HepG2 (cell line): Measurements from ENCODE around the gene ARFGEF3. TPM values are rescaled to one million over a fixed set of nuclear protein-coding genes. Genes with fewer than 3 reads are reported as not detected.
A peak's percentile ranks its signal among the peaks of the same experiment; 100 is the strongest.

Experiments used
- BHLHE40 ChIP-seq: IDR thresholded peaks from 2 replicates; pipeline ENCODE4 v1.6.1; 2011; ENCODE audit warnings: low read length, improper control_type of control experiment
- EED ChIP-seq: sonication (generic); formaldehyde crosslinking; IDR thresholded peaks from 2 replicates; pipeline ENCODE4 v1.5.0; 2020; ENCODE audit warnings: mild to moderate bottlenecking, missing genetic modification reagents
- GATAD2A ChIP-seq: IDR thresholded peaks from 2 replicates; pipeline ENCODE4 v1.6.1; 2016
- GPN1 ChIP-seq: sonication (generic); formaldehyde crosslinking; IDR thresholded peaks from 2 replicates; pipeline ENCODE4 v1.5.1; 2020; ENCODE audit warnings: missing genetic modification reagents, borderline replicate concordance
- HOXA3 ChIP-seq: sonication (generic); formaldehyde crosslinking; IDR thresholded peaks from 2 replicates; pipeline ENCODE4 v1.5.0; 2020; ENCODE audit warnings: missing genetic modification reagents
- NFE2L1 ChIP-seq: sonication (generic); formaldehyde crosslinking; IDR thresholded peaks from 2 replicates; pipeline ENCODE4 v1.4.0; 2020; ENCODE audit warnings: missing genetic modification reagents, mild to moderate bottlenecking, borderline replicate concordance
- NFIB ChIP-seq: sonication (generic); formaldehyde crosslinking; IDR thresholded peaks from 2 replicates; pipeline ENCODE4 v1.9.0; 2021; ENCODE audit warnings: missing genetic modification reagents, mild to moderate bottlenecking, borderline replicate concordance
- NFKBIZ ChIP-seq: IDR thresholded peaks from 2 replicates; pipeline ENCODE4 v1.6.1; 2018; ENCODE audit warnings: missing genetic modification reagents, missing compliant biosample characterization
- NFYC ChIP-seq: IDR thresholded peaks from 2 replicates; pipeline ENCODE4 v1.6.1; 2016; ENCODE audit warnings: missing genetic modification reagents, missing compliant biosample characterization
- SUZ12 ChIP-seq: fragments of 150-350 bp; IDR thresholded peaks from 2 replicates; pipeline ENCODE4 v1.6.1; 2014; ENCODE audit warnings: low read depth, low read length
- U2AF2 ChIP-seq: fragments of 200-400 bp; formaldehyde crosslinking; IDR thresholded peaks from 2 replicates; pipeline ENCODE4 v1.6.1; 2017; ENCODE audit warnings: low read depth, mild to moderate bottlenecking, low read length
- ZNF207 ChIP-seq: fragments of 450-650 bp; IDR thresholded peaks from 2 replicates; pipeline ENCODE4 v1.6.1; 2016; ENCODE audit warnings: antibody characterized with exemption, borderline replicate concordance
- ZNF501 ChIP-seq: sonication (generic); formaldehyde crosslinking; IDR thresholded peaks from 2 replicates; pipeline ENCODE4 v1.5.1; 2020; ENCODE audit warnings: mild to moderate bottlenecking, moderate library complexity, missing genetic modification reagents
- ZNF549 ChIP-seq: sonication (generic); formaldehyde crosslinking; IDR thresholded peaks from 2 replicates; pipeline ENCODE4 v1.5.0; 2020; ENCODE audit warnings: missing genetic modification reagents
- ZNF720 ChIP-seq: sonication (generic); formaldehyde crosslinking; IDR thresholded peaks from 2 replicates; pipeline ENCODE4 v1.4.0; 2020; ENCODE audit warnings: missing genetic modification reagents
- ZNF878 ChIP-seq: sonication (generic); formaldehyde crosslinking; IDR thresholded peaks from 2 replicates; pipeline ENCODE4 v1.8.1; 2023; ENCODE audit warnings: mild to moderate bottlenecking, missing genetic modification reagents, moderate library complexity
- polyA plus RNA-seq, 8 experiments: library from polyadenylated mRNA; depleted of rRNA in 3 of 8; stranded (reverse) in 7 of 8; unstranded in 1 of 8; fragments of >200 nt; fragmentation: Illumina TruSeq in 4 of 8; extraction: Trizol in 4 of 8; gene quantifications; 2 replicates each; pipeline versions ENCODE4 v1.2.1 to v1.2.3, GENCODE V29; 2011 to 2016; ENCODE audit warnings: low read depth in 4 of 8, missing spikeins in 1 of 8, mixed read lengths in 1 of 8; ENCODE audit not compliant: insufficient read depth in 1 of 8
- total RNA-seq, 5 experiments: library from RNA; depleted of rRNA; stranded (reverse); fragments of >200 nt; fragmentation: Illumina TruSeq; extraction: Trizol; gene quantifications; 2 replicates each; pipeline ENCODE4 v1.2.3, GENCODE V29; 2016; ENCODE audit warnings: low read depth in 1 of 5
- TF ChIP-seq, protein P1 (sequence below): sonication (generic); formaldehyde crosslinking; IDR thresholded peaks from 2 replicates; pipeline ENCODE4 v1.4.0; 2020; ENCODE audit warnings: mild to moderate bottlenecking, missing genetic modification reagents, borderline replicate concordance
- TF ChIP-seq, protein P2 (sequence below): sonication (generic); formaldehyde crosslinking; IDR thresholded peaks from 2 replicates; pipeline ENCODE4 v1.8.0; 2023; ENCODE audit warnings: mild to moderate bottlenecking, missing genetic modification reagents
- TF ChIP-seq, protein P3 (sequence below): sonication (generic); formaldehyde crosslinking; IDR thresholded peaks from 2 replicates; pipeline ENCODE4 v1.9.0; 2021; ENCODE audit warnings: missing genetic modification reagents, borderline replicate concordance

Gene ARFGEF3
- total and polyA plus RNA-seq, 2 of the 13 experiments (the other 11 are each of a cell fraction or from before 2014, with no cell fraction given): 0.60 to 2.6 TPM

DNA sequence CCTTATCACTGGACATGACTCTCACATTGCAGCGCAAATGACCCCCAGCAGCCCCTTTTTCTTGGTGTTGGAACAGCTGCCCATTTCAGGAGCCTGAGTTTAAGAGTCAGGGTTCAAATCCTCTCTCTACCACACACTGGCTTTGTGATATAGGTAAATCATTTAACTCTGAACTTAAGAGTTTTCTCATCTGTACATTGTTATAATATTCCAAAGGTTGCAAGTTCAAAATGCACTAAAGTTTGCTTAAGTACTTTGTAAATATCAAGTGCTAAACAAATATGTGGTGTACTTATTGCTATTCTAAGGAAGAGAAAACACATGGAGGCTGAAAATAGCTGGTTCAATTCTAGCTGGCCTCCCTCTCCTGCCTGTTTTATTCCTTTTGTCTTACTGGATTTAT, 95.9 kb downstream of the ARFGEF3 start (continued):
- TF ChIP-seq ZNF720 (no peak), ZNF878 (CRISPR knock-in tag) (0 out of 2 replicates have a peak, but pooled peaks have one; percentile 41), BHLHE40 (no peak), EED (no peak), NFIB (CRISPR knock-in tag) (no peak), ZNF207 (no peak), NFYC (CRISPR knock-in tag) (no peak), GPN1 (no peak), GATAD2A (CRISPR knock-in tag) (peak; percentile 79), NFE2L1 (CRISPR knock-in tag) (no peak), NFKBIZ (no peak), HOXA3 (CRISPR knock-in tag) (peak; percentile 46; the same call in 1 of the 2 replicates), SUZ12 (no peak), ZNF501 (CRISPR knock-in tag) (no peak), U2AF2 (no peak), ZNF549 (CRISPR knock-in tag) (no peak)
- TF ChIP-seq, protein P1, sequence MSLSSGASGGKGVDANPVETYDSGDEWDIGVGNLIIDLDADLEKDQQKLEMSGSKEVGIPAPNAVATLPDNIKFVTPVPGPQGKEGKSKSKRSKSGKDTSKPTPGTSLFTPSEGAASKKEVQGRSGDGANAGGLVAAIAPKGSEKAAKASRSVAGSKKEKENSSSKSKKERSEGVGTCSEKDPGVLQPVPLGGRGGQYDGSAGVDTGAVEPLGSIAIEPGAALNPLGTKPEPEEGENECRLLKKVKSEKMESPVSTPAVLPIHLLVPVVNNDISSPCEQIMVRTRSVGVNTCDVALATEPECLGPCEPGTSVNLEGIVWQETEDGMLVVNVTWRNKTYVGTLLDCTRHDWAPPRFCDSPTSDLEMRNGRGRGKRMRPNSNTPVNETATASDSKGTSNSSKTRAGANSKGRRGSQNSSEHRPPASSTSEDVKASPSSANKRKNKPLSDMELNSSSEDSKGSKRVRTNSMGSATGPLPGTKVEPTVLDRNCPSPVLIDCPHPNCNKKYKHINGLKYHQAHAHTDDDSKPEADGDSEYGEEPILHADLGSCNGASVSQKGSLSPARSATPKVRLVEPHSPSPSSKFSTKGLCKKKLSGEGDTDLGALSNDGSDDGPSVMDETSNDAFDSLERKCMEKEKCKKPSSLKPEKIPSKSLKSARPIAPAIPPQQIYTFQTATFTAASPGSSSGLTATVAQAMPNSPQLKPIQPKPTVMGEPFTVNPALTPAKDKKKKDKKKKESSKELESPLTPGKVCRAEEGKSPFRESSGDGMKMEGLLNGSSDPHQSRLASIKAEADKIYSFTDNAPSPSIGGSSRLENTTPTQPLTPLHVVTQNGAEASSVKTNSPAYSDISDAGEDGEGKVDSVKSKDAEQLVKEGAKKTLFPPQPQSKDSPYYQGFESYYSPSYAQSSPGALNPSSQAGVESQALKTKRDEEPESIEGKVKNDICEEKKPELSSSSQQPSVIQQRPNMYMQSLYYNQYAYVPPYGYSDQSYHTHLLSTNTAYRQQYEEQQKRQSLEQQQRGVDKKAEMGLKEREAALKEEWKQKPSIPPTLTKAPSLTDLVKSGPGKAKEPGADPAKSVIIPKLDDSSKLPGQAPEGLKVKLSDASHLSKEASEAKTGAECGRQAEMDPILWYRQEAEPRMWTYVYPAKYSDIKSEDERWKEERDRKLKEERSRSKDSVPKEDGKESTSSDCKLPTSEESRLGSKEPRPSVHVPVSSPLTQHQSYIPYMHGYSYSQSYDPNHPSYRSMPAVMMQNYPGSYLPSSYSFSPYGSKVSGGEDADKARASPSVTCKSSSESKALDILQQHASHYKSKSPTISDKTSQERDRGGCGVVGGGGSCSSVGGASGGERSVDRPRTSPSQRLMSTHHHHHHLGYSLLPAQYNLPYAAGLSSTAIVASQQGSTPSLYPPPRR (CRISPR knock-in tag): peak; percentile 53; the same call in 1 of the 2 replicates
- TF ChIP-seq, protein P2, sequence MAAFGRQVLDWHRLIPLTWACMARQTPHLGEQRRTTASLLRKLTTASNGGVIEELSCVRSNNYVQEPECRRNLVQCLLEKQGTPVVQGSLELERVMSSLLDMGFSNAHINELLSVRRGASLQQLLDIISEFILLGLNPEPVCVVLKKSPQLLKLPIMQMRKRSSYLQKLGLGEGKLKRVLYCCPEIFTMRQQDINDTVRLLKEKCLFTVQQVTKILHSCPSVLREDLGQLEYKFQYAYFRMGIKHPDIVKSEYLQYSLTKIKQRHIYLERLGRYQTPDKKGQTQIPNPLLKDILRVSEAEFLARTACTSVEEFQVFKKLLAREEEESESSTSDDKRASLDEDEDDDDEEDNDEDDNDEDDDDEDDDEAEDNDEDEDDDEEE (CRISPR knock-in tag): no peak
- TF ChIP-seq, protein P3, sequence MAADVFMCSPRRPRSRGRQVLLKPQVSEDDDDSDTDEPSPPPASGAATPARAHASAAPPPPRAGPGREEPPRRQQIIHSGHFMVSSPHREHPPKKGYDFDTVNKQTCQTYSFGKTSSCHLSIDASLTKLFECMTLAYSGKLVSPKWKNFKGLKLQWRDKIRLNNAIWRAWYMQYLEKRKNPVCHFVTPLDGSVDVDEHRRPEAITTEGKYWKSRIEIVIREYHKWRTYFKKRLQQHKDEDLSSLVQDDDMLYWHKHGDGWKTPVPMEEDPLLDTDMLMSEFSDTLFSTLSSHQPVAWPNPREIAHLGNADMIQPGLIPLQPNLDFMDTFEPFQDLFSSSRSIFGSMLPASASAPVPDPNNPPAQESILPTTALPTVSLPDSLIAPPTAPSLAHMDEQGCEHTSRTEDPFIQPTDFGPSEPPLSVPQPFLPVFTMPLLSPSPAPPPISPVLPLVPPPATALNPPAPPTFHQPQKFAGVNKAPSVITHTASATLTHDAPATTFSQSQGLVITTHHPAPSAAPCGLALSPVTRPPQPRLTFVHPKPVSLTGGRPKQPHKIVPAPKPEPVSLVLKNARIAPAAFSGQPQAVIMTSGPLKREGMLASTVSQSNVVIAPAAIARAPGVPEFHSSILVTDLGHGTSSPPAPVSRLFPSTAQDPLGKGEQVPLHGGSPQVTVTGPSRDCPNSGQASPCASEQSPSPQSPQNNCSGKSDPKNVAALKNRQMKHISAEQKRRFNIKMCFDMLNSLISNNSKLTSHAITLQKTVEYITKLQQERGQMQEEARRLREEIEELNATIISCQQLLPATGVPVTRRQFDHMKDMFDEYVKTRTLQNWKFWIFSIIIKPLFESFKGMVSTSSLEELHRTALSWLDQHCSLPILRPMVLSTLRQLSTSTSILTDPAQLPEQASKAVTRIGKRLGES: no peak
